HEK293T (cell line): Measurements from ENCODE around the gene ADGRA3.

Source experiments
- FOXK2 ChIP-seq: fragments of 450-650 bp; IDR thresholded peaks from 2 replicates; pipeline ENCODE4 v1.6.1; 2016; ENCODE audit warnings: mild to moderate bottlenecking
- PKNOX1 ChIP-seq: fragments of 450-650 bp; IDR thresholded peaks from 2 replicates; pipeline ENCODE4 v1.6.1; 2016
- SP1 ChIP-seq: fragments of 450-650 bp; IDR thresholded peaks from 2 replicates; pipeline ENCODE4 v1.6.1; 2017
- ZNF384 ChIP-seq: fragments of 450-650 bp; IDR thresholded peaks from 2 replicates; pipeline ENCODE4 v1.6.1; 2016

- TF ChIP-seq ZNF384, result no peak
- no peak for TF ChIP-seq SP1
- no peak for TF ChIP-seq FOXK2
- TF ChIP-seq PKNOX1, result no peak
Observed at GRCh38 chr4:22345055-22345454, 170.8 kb downstream of the ADGRA3 start.
